Measurements from ENCODE around the gene KIRREL3. TPM values are rescaled to one million over a fixed set of nuclear protein-coding genes. Genes with fewer than 3 reads are reported as not detected.

The KIRREL3 gene
- total and polyA plus RNA-seq, 2 of the 4 experiments (the other 2 are of a cell fraction): 10.9 to 15.9 TPM

- Histone ChIP-seq H3K36me3 (ENCODE audit: control insufficient read depth, insufficient read depth, low read length) (no peaks in the 10 kb centered on the region), H2BK15ac (ENCODE audit: low read depth, low read length) (no peak overlapping the region; the same call in 2 of the 3 replicates), H3K79me1 (ENCODE audit: low read depth in 1 of 2, low read length in 2 of 2) (peaks cover 3 to 7% of the 10 kb centered on the region in 2 experiments; a peak in 1 of 4 replicates), H2AK5ac (ENCODE audit: low read depth, low read length) (no peak overlapping the region), H3K27me3 (ENCODE audit: control insufficient read depth, insufficient read depth, low read length) (no peaks in the 10 kb centered on the region), H4K91ac (ENCODE audit: insufficient read depth, low read depth, low read length) (peak overlapping the region; percentile 15; the same call in 1 of the 2 replicates), H4K5ac (ENCODE audit: low read depth, low read length) (peak overlapping the region; percentile 89), H3K14ac (replicated peaks; ENCODE audit: low read depth, low read length) (0 out of 2 replicates have a peak overlapping the region, but pooled peaks have one; percentile 3), H3K27ac (ENCODE audit: insufficient read depth, low read length) (peak overlapping the region; percentile 86; the same call in 1 of the 2 replicates), H3K4me3 (ENCODE audit: insufficient read depth, low read depth, low read length) (peak overlapping the region; percentile 24; the same call in 1 of the 2 replicates), H2BK5ac (ENCODE audit: low read depth, low read length, poor library complexity, severe bottlenecking) (peak overlapping the region; percentile 47), H3K18ac (ENCODE audit: low read depth, low read length) (peak overlapping the region; percentile 97), H3K9me1 (ENCODE audit: insufficient read depth, low read length) (0 out of 2 replicates have a peak, but pooled peaks cover 2% of the 10 kb centered on the region), H3K56ac (ENCODE audit: extremely low read depth, insufficient read depth, low read length) (no peak overlapping the region), H2BK120ac (ENCODE audit: low read depth, low read length) (peak overlapping the region; percentile 41), H2BK20ac (ENCODE audit: low read depth, low read length) (peak overlapping the region; percentile 40; the same call in 1 of the 2 replicates), H2AK9ac (replicated peaks; ENCODE audit: low read depth, low read length, poor library complexity) (no peak overlapping the region), H2AFZ (replicated peaks; ENCODE audit: low read length, poor library complexity) (no peak overlapping the region), H3K23ac (ENCODE audit: low read depth, low read length) (peak overlapping the region; percentile 10; the same call in 1 of the 2 replicates), H3K9me3 (ENCODE audit: control insufficient read depth, insufficient read depth, low read length) (no peaks in the 10 kb centered on the region), H4K20me1 (ENCODE audit: insufficient read depth, low read length) (no peaks in the 10 kb centered on the region), H3K9ac (ENCODE audit: low read depth, low read length) (no peak overlapping the region), H3K4me1 (ENCODE audit: control insufficient read depth, insufficient read depth, low read length) (peaks cover 8% of the 10 kb centered on the region), H3K4ac (ENCODE audit: low read depth, low read length) (peak overlapping the region; percentile 46; the same call in 1 of the 2 replicates), H4K8ac (ENCODE audit: low read depth in 2 of 2, low read length in 2 of 2) (peak overlapping the region in 1 of 2 experiments; percentile 23; a peak in 2 of 4 replicates), H3K4me2 (ENCODE audit: low read depth, low read length) (peak overlapping the region; percentile 98)
- ATAC-seq (ENCODE audit: low read depth) (peak; percentile 80), DNase-seq (peak; percentile 89)
- in situ Hi-C loops (cut with MboI; ENCODE audit: low sequenced_read_pairs) (no loop called here), dilution Hi-C loops (cut with HindIII; ENCODE audit: low sequenced_read_pairs, unreplicated experiment) (no loop called here), intact Hi-C loops (cut with micrococcal nuclease) (loop anchor here (1.0 kb wide), 1 partner anchor 144 kb away; no protein-coding TSS in a partner anchor)
- ChIA-PET CTCF (interaction anchor here (1.0 kb wide), 3 partner anchors 9 to 96 kb away, joined by 3 to 4 read pairs (median 3); no protein-coding TSS in a partner anchor), POLR2A (ENCODE audit: unreplicated experiment) (interaction anchor here (0.5 kb wide), 1 partner anchor 311 kb away, joined by 3 read pairs; no protein-coding TSS in a partner anchor)
- TF ChIP-seq MXI1 (IDR thresholded peaks at IDR 0.05; ENCODE audit: borderline replicate concordance, low read depth, low read length) (no peak), SMC3 (IDR thresholded peaks at IDR 0.05; ENCODE audit: low read depth, low read length) (no peak), FOS (IDR thresholded peaks at IDR 0.05; ENCODE audit: low read depth, low read length) (no peak), MAZ (IDR thresholded peaks at IDR 0.05; ENCODE audit: borderline replicate concordance, low read depth, low read length) (no peak)
- BruUV-seq (replicated peaks): no TSS peak
- WGBS, 2 experiments (ENCODE audit: extremely low coverage in 2 of 2, insufficient read length in 1 of 2): no CpG with 5 or more reads among the region's 4 CpGs
Measured at GRCh38 chr11:126751242-126751641, 249.3 kb downstream of the KIRREL3 start.

All from IMR-90 (cell line).